ENCODE results near the gene IREB2.
"Not testable (repeated sequence)": the region's sequence is repeated elsewhere in the genome, so short reads cannot be mapped to it uniquely, and the experiment has no call there.

IREB2 gene, protein sequence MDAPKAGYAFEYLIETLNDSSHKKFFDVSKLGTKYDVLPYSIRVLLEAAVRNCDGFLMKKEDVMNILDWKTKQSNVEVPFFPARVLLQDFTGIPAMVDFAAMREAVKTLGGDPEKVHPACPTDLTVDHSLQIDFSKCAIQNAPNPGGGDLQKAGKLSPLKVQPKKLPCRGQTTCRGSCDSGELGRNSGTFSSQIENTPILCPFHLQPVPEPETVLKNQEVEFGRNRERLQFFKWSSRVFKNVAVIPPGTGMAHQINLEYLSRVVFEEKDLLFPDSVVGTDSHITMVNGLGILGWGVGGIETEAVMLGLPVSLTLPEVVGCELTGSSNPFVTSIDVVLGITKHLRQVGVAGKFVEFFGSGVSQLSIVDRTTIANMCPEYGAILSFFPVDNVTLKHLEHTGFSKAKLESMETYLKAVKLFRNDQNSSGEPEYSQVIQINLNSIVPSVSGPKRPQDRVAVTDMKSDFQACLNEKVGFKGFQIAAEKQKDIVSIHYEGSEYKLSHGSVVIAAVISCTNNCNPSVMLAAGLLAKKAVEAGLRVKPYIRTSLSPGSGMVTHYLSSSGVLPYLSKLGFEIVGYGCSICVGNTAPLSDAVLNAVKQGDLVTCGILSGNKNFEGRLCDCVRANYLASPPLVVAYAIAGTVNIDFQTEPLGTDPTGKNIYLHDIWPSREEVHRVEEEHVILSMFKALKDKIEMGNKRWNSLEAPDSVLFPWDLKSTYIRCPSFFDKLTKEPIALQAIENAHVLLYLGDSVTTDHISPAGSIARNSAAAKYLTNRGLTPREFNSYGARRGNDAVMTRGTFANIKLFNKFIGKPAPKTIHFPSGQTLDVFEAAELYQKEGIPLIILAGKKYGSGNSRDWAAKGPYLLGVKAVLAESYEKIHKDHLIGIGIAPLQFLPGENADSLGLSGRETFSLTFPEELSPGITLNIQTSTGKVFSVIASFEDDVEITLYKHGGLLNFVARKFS

DNA sequence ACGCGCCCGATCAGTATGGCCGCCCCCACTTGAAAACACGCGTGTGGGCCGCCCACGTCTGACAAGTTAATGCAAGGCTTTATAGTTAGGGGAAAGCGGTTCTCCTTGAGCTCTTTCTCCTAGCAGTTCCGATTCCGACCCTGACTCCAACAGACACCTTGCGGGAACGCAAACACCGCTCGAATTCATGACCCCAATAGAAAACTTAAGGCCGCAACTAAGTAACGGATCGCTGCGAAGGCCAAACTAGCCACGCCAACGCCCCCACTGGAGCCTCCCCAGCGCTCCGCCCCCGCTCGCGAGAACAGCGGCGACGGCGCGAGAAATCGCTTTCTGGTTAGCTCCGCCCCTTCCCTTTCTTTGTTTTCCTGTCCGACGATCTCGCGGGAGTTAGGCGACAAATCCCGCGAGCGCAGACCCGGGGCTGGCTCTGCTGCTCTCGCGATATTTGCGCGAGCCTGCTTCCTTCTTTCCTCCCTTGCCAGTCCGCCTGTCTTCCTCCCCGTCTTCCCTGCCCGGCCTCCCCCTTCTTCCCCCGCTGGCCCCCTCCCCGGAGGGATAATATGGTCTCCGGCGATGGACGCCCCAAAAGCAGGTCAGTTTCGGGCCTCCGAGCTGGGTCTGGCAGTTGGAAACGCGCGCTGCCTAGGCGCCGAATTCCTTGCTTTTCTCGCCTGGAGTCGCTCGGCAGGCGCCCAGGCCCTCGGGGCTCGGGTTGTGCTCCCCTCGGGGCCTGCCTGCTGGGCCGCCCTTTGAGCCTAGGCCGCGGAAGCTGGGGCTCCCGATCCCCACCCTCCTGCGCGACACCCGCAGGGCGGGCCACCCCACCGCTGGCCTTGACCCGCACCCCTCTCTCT lies at the start of gene IREB2:
IREB2 (plus strand) TSS at position 455 of the 857 bp plus-strand sequence; CDS start at position 577, 122 bp downstream.
- DNase-seq, result peak; percentile 98

- no peak for DNase-seq
These were observed 49.2 kb upstream of the IREB2 start for GRCh38 chr15:78388865-78389264.

GRCh38 chr15:78389322-78389721 lies 48.7 kb upstream of the IREB2 start:
- DNase-seq, result no peak

- DNase-seq, result no peak
These were observed 48.3 kb upstream of the IREB2 start for GRCh38 chr15:78389738-78390137.

DNA sequence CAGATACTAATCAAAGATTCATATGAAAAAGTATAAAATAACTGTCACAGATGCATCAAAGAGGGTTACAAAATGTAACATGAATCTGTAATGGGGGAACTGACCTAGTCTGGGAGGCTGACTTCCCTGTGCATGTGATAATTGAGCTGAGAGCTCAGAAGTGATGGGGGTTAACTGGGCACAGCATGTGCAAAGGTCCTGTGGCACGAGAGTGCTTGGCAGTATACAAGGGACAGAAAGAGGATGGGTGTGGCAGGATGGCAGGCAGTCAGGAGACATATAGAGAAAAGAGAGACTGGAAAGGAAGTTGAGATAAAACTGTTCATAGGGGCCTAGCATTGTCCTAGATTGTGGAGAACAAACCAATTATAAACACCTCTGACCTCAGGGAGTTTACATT lies 47.8 kb upstream of the IREB2 start:
- no peak for DNase-seq

- peak; percentile 66 for DNase-seq
These were observed 47.2 kb upstream of the IREB2 start for GRCh38 chr15:78390826-78391225.

DNA sequence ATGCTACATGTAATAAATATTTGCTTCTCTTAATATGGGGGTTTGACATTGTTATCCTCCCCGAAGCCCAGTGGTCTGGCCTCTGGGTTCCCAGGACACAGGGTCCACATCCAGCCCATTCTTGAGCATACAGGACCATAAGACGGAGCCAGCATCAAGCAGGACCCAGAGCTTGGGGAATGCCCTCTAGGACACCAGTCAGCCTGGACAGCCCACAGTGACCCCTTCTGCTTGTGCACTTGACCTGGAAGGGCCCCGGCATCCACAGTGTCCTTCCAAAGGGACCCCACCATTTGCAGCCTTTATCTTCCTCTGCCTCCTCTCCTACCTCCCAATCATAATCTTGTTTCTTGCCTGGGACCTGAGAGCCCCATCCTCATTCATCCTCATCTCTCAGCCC lies 46.2 kb upstream of the IREB2 start:
- DNase-seq, result no peak

DNA sequence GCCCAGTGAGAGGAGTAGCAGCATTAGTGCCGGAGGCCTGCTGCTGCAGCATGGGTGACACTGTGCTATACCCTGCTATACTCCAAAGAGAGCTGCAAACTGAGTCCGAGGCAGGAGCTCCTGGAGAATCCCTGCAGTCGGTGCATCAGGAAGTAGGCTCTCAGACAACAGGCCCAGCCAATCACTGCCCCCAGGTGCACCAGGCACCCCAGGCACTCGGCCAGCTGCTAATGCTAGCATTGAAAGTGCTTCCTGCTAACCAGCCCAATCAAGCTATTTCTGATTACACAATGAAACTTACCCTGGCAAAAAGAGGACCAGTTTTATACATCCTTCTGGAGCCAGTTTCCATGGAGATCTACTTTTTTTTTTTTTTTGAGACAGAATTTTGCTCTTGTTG lies 45.6 kb upstream of the IREB2 start:
- no peak for DNase-seq

DNA sequence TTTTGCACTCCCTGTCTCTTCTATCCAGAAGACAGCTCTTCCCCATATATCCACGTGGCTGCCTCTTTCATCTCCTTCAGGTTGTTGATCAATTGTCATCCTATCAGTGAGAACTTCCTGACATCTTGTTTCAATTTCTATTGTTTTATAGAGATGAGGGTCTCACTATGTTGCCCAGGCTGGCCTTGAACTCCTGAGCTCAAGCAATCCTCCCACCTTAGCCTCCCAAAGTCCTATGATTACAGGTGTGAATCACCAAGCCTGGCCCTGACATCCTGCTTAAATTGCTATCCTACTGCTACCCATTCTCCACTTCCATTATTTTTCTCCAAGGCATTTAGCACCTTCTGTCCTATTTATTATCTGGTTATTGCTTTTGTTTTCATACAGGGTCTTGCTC lies 44.9 kb upstream of the IREB2 start:
- DNase-seq, result no peak

DNA sequence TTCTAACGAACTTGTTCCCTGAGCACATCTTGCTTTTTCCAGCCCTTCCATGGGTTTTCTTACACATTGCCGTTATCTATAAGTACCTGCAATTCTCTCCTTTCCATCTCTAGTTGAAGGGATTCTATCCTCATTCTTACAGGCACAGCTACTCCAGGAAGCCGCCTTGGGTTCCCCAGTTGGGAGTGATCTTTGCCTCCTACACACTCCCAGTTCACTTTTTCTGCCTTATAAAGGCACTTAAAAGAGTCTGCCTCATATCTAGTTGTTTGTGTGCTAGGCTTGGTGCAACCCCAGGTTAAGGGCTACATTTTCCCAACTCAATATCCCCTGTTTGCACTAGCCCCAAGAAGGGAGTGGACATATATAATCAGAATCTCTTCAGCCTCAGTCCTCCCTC lies 44.0 kb upstream of the IREB2 start:
- DNase-seq, result no peak

GRCh38 chr15:78394981-78395616 lies 42.9 kb upstream of the IREB2 start:
- no peak for DNase-seq

DNA sequence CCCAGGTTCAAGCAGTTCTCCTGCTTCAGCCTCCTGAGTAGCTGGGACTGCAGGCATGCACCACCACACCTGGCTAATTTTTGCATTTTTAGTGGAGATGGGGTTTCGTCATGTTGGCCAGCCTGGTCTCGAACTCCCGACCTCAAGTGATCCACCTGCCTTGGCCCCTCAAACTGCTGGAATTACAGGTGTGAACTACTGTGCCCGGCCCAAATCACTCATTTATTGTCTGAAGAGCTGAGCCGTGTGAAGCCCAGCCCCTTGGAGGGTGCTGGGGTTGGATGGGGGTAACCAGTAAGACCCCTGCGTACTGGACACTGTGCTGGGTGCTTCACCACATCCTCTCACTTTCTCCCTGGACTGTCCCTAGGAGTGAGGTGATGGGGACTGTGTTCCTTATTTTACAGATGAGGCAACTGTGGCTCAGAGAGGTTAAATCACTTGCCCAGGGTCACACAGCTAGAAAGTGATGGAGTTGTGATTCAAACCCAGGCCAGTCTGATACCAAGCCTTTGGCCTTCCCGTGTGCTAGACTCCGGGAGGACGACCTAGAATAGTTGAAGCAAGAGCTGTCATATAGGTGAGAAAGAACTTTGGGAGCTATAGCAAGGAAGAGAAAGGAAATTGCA lies 41.7 kb upstream of the IREB2 start:
- DNase-seq, result no peak

DNA sequence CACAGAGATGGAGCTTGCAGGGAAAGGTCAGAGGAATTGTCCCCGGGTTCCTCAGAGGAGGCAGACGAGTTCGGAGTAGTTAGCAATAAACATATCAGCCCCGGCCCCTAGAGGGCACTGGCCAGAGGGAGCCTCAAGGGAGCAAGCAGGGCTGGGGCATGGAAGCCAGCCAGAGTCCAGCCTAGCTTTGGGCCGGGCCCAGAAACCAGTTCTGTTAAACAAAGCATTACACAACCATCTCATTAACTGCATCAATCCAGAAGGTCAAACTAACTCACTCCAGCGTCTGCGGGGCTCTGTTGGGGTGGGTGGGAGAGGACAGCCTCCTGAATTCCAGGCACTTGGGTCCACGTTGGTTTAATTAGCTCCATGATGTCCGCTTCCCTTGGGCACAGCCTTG lies 41.0 kb upstream of the IREB2 start:
- DNase-seq, result no peak

DNA sequence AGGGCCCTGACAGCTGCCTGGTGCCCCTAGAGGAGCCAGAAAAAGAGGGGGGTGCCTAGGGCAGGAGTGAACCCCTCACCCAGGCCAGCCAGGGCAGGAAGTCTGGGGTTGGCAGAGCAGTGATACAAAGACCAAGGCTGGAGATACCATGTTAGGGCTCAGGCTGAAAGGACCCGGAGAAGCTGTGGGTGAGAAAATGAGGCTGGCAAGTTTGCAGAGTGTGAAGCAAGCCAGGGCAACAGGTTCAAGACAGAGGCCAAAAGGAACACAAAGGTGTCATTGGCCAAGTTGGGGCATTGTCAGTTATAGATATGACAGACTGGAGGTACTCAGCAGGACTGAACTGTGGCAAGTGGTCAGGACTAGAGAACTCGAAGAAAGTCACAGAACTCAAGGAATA lies 40.6 kb upstream of the IREB2 start:
- no peak for DNase-seq

DNA sequence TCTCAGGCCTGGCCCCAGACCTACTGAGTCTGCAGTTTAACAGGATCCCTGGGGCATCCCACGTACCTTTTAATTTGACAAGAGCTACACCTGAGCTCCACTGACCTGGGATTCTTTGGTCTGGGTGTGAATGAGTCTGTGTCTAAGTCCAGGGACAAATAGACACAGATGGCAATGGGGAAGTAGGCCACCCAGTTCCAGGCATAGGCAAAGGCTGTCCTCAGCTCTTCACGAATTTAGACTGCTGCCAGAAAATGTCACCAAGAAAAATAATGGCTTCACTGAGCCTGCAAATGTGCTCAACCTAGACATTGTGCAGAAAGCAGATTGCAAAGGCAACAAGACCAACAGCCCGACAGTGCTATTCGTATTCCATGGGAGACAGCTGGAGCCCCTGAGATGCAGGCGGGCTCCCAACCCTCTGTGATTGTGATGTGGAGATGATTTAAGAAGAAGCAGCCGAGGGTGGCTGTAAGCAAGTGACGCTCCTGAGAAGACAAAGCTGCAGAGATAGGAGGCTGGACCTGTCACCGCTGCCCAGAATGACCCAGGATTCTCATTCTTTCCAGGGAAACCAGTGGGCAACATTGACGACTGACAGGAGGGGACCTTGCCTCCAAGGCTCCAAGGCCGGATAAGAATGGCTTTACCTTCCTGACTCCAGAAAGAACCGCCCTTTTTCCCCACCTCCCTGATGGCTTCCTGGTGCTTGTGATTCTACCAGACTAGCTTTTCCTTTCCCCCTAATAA lies 39.8 kb upstream of the IREB2 start:
- no peak for DNase-seq

DNA sequence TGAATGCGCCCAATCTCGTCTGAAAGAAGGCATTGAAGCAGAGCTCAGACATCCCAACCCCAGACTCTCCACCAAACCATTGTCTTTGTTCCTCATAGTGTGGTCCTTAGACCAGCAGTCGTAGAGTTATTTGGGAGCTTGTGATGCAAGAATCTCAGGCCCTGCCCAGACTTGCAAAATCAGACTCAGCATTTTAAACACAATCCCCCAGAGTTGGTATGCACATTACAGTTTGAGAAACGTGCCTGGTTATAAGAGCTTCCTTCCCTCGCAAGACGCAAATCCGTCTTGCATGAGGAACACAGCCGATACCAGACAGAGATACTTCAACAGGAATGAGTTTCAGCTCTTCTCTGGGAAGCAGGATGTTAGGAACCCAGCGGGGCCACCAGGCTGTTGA lies 38.9 kb upstream of the IREB2 start:
- no peak for DNase-seq

GRCh38 chr15:78402061-78402610 lies 35.9 kb upstream of the IREB2 start:
- DNase-seq, result no peak

GRCh38 chr15:78404125-78404524 lies 33.9 kb upstream of the IREB2 start:
- no peak for DNase-seq

- DNase-seq, result not testable (repeated sequence)
These were observed 33.2 kb upstream of the IREB2 start for GRCh38 chr15:78404796-78405195.

DNA sequence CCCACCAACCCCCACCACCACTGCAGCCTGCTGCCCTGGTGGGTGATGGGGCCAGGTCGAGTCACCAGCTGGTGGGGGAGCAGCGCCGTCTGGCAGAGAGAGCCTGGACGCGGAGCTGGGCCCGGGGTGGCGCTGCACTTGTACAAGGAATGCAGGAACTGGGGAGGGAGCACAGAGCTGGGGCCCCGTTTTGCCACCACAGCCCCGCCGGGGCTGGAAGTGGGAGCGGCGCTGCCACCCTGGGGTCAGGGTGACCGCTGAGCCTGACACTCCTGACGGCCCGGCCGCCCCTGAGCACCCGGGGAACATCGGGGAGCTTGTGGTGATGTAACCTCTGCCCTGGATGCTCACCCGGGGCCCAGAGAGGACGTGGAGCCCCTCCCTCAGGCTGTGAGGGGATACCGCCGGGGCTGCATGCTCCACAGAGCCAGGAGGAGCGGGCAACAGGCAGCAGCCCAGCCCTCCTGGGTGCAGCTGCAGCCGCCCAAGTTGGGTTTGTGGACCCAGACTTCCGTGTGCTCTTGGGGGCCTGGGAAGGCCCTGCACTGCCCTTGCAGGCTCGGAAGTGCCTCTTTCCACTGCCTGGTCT lies 32.6 kb upstream of the IREB2 start:
- DNase-seq, result no peak
